ENCODE results near the gene KDR. TPM values are rescaled to one million over a fixed set of nuclear protein-coding genes. Genes with fewer than 3 reads are reported as not detected.

KDR gene
- total RNA-seq, 3 donors from 2014 or later (not counting 1 experiment from before 2014, with no cell fraction given) = 0.07 to 0.08 TPM; not detected in 1

DNA sequence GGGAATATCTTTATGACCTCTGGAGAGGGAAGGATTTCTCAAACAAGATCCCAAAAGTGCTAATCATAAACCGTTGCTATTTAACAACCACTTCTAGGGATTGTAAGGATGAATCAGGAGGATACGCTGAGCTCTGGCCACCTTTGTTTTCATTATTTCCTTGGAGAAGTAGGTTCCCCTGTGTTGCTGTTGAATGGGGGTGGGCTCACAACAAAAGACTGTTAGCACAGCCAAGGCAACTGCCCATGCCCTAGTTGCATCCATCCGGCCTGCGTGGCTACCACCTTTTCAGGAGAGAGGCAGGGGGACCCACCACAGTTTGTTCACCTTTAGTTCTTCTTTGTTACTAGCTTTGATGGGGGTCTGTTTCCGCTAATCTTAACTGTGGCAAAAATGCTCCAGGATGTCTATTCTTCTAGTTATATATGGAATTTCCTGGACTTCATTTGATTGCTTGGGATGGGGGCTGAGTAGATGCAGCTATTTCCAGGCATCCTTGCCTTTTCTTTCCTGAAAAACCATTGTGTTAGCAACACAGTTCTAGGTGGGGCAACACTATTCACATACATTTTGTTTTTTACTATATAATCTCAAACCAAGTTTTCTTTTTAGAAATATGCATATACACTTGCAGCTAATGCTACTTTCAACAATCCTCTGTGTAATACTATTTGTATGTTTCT lies 95.4 kb downstream of the KDR start:
- no peak overlapping the region for H3K27ac Mint-ChIP-seq
- no peaks in the 10 kb centered on the region for H3K4me1 Mint-ChIP-seq
- H3K4me3 Mint-ChIP-seq = no peak overlapping the region
- Histone ChIP-seq H3K4me1 (ENCODE audit: control insufficient read depth, insufficient read depth, low read length) (no peaks in the 10 kb centered on the region), H3K36me3 (ENCODE audit: control insufficient read depth, insufficient read depth, low read length) (no peaks in the 10 kb centered on the region), H3K9me3 (ENCODE audit: control insufficient read depth, insufficient read depth, low read length) (no peaks in the 10 kb centered on the region), H3K4me3 (ENCODE audit: low read length) (no peak overlapping the region), H3K27ac (ENCODE audit: low read length) (no peak overlapping the region), H3K27me3 (ENCODE audit: control insufficient read depth, insufficient read depth, low read length) (no peaks in the 10 kb centered on the region)
- no peaks in the 10 kb centered on the region for H3K9me3 Mint-ChIP-seq
- ATAC-seq (no peak), DNase-seq (no peak)
- intact Hi-C loops (cut with micrococcal nuclease) = no loop called here
- peaks cover 7 to 46% of the 10 kb centered on the region in 2 donors for H3K27me3 Mint-ChIP-seq (ENCODE audit: low read depth in 2 of 2)
- H3K36me3 Mint-ChIP-seq = no peaks in the 10 kb centered on the region
- WGBS (ENCODE audit: insufficient coverage) = 88% methylated on average over 4 of the region's 5 CpGs
- TF ChIP-seq, protein P1, sequence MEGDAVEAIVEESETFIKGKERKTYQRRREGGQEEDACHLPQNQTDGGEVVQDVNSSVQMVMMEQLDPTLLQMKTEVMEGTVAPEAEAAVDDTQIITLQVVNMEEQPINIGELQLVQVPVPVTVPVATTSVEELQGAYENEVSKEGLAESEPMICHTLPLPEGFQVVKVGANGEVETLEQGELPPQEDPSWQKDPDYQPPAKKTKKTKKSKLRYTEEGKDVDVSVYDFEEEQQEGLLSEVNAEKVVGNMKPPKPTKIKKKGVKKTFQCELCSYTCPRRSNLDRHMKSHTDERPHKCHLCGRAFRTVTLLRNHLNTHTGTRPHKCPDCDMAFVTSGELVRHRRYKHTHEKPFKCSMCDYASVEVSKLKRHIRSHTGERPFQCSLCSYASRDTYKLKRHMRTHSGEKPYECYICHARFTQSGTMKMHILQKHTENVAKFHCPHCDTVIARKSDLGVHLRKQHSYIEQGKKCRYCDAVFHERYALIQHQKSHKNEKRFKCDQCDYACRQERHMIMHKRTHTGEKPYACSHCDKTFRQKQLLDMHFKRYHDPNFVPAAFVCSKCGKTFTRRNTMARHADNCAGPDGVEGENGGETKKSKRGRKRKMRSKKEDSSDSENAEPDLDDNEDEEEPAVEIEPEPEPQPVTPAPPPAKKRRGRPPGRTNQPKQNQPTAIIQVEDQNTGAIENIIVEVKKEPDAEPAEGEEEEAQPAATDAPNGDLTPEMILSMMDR (IDR thresholded peaks at IDR 0.05) = no peak

DNA sequence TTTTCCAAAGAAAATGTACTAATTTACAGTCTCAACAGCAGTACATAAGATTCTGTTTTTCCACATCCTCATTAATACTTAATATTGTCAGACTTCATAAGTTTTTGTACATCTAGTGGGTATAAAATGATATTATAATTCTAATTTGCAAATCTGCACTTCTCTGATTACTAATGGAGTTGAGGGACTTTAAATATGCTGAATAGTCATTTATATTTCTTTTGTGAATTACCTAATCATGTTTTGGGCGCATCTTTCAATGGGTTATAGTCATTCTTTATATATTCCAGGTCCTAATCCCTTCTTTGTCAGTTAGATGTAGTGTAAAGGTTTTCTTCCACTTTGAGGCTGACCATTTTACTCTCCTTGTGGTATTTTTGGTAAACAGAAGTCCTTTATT lies 96.1 kb downstream of the KDR start:
- Histone ChIP-seq H3K27me3 (ENCODE audit: control insufficient read depth, insufficient read depth, low read length) (no peaks in the 10 kb centered on the region), H3K36me3 (ENCODE audit: control insufficient read depth, insufficient read depth, low read length) (no peaks in the 10 kb centered on the region), H3K27ac (ENCODE audit: low read length) (no peak overlapping the region), H3K4me1 (ENCODE audit: control insufficient read depth, insufficient read depth, low read length) (no peaks in the 10 kb centered on the region), H3K4me3 (ENCODE audit: low read length) (no peak overlapping the region), H3K9me3 (ENCODE audit: control insufficient read depth, insufficient read depth, low read length) (no peaks in the 10 kb centered on the region)
- H3K4me3 Mint-ChIP-seq = no peak overlapping the region
- DNase-seq (no peak), ATAC-seq (no peak)
- no peak overlapping the region for H3K27ac Mint-ChIP-seq
- H3K4me1 Mint-ChIP-seq = no peaks in the 10 kb centered on the region
- no peaks in the 10 kb centered on the region for H3K36me3 Mint-ChIP-seq
- H3K27me3 Mint-ChIP-seq (ENCODE audit: low read depth in 2 of 2) = peaks cover 7 to 46% of the 10 kb centered on the region in 2 donors
- intact Hi-C loops (cut with micrococcal nuclease) = no loop called here
- TF ChIP-seq, protein P1 (IDR thresholded peaks at IDR 0.05) = no peak
- no peaks in the 10 kb centered on the region for H3K9me3 Mint-ChIP-seq
- WGBS (ENCODE audit: insufficient coverage) = no CpG with 5 or more reads among the region's 1 CpG

Other genes with a start within 250 kb of the KDR start
- gene SRD5A3, start 220.6 kb upstream of the KDR start, total RNA-seq = 1 to 10 TPM; 3.5 to 5.6 (median 4.5) TPM

All from natural killer cell (primary cell).